ENCODE data around the gene WDR82.

GRCh38 chr3:52303811-52304210 is 25.4 kb upstream of the WDR82 start:
- TF ChIP-seq CTCF (IDR thresholded peaks at IDR 0.05; ENCODE audit: low read depth, low read length) (no peak), EZH2phosphoT487 (IDR thresholded peaks at IDR 0.05; ENCODE audit: low read depth) (no peak)
